Upper lobe of left lung (tissue), 6 donors: ENCODE data around the gene OR1Q1. TPM values are rescaled to one million over a fixed set of nuclear protein-coding genes. Genes with fewer than 3 reads are reported as not detected.

Source experiments
- ATAC-seq, 2 donors: fragments of 200-7000 bp; cut with Tn5 transposase; one replicate each; pipeline ENCODE4 v1.9.1; 2022; ENCODE audit warnings: mild to moderate bottlenecking in 2 of 2, moderate library complexity in 2 of 2; ENCODE audit not compliant: low FRiP score in 2 of 2
- DNase-seq, 2 donors: peaks; one replicate each; pipeline ENCODE4 v3.0.0-alpha.2; 2019 to 2020
- H3K27ac ChIP-seq, 4 donors: fragments of 200-600 bp; sonication (generic); one replicate each; pipeline ENCODE4 v1.5.1; 2016 to 2019
- H3K27me3 ChIP-seq, 4 donors: fragments of 200-600 bp; sonication (generic); one replicate each; pipeline ENCODE4 v1.5.1; 2017 to 2019
- H3K36me3 ChIP-seq, 4 donors: fragments of 200-600 bp; sonication (generic); one replicate each; pipeline ENCODE4 v1.5.1; 2016 to 2019
- H3K4me1 ChIP-seq, 4 donors: fragments of 200-600 bp; sonication (generic); one replicate each; pipeline ENCODE4 v1.5.1; 2018 to 2019
- H3K4me3 ChIP-seq, 4 donors: fragments of 200-600 bp; sonication (generic); one replicate each; pipeline ENCODE4 v1.5.1; 2017 to 2019; ENCODE audit warnings: mild to moderate bottlenecking in 2 of 4, moderate library complexity in 1 of 4
- H3K9me3 ChIP-seq, 4 donors: fragments of 200-600 bp; sonication (generic); one replicate each; pipeline ENCODE4 v1.5.1; 2018 to 2019
- CTCF ChIP-seq, 6 experiments: fragments of 450-650 bp in 4 of 6; fragments of 200-600 bp in 2 of 6; sonication (generic) in 2 of 6; IDR thresholded peaks; one replicate each; pipeline ENCODE4 v1.5.1; 2016 to 2019; ENCODE audit warnings: antibody characterized with exemption in 6 of 6
- EP300 ChIP-seq, 4 donors: sonication (generic); formaldehyde crosslinking; IDR thresholded peaks; one replicate each; pipeline ENCODE4 v1.5.1; 2017; ENCODE audit warnings: antibody characterized with exemption in 4 of 4, control low read depth in 2 of 4
- POLR2A ChIP-seq, 4 donors: fragments of 450-650 bp; IDR thresholded peaks; one replicate each; pipeline ENCODE4 v1.5.1; 2016 to 2017; ENCODE audit warnings: antibody characterized with exemption in 4 of 4, mild to moderate bottlenecking in 2 of 4
- POLR2AphosphoS5 ChIP-seq, 2 donors: sonication (generic); formaldehyde crosslinking; IDR thresholded peaks; one replicate each; pipeline ENCODE4 v1.5.1; 2017; ENCODE audit warnings: antibody characterized with exemption in 2 of 2
- WGBS, 2 donors: methylation state at CpG; one replicate each; pipeline ENCODE4 v1.1.5; 2017 to 2018; 5-methylcytosine and 5-hydroxymethylcytosine counted together
- total RNA-seq, 6 donors: library from RNA; depleted of rRNA in 4 of 6; stranded (reverse); fragments of >200 nt in 4 of 6; gene quantifications; one replicate each; pipeline versions ENCODE4 v1.1.0 to v1.2.1, GENCODE V29; 2016 to 2021
- donor health status: DM: no; HTN: no; CAD: no; lungs with moderate emphysema.
- donor health status: DM: no; HTN: yes; CAD: no; lungs with severe emphysema.

OR1Q1 gene
- total RNA-seq, 6 donors from 2014 or later: 1.1 TPM; not detected in 5

GRCh38 chr9:122656378-122656777, 41.8 kb downstream of the OR1Q1 start:
- DNase-seq (no peak), ATAC-seq (no peak)
- no peak for TF ChIP-seq POLR2AphosphoS5 (IDR thresholded peaks at IDR 0.05)
- TF ChIP-seq CTCF (IDR thresholded peaks at IDR 0.05): no peak
- no peak for TF ChIP-seq EP300 (IDR thresholded peaks at IDR 0.05)
- no peak for TF ChIP-seq POLR2A (IDR thresholded peaks at IDR 0.05)
- Histone ChIP-seq H3K36me3 (no peaks in the 10 kb centered on the region), H3K27ac (no peak overlapping the region), H3K9me3 (no peaks in the 10 kb centered on the region), H3K4me1 (no peaks in the 10 kb centered on the region), H3K27me3 (no peaks in the 10 kb centered on the region), H3K4me3 (no peak overlapping the region)
- 0 to 27% methylated on average over 1 of the region's 1 CpG for WGBS, 2 donors

- Histone ChIP-seq H3K9me3 (no peaks in the 10 kb centered on the region), H3K27ac (no peak within 1 kb of the TSS), H3K36me3 (no peaks in the 10 kb centered on the region), H3K4me1 (no peaks in the 10 kb centered on the region), H3K4me3 (no peak within 1 kb of the TSS), H3K27me3 (no peaks in the 10 kb centered on the region)
- TF ChIP-seq POLR2AphosphoS5 (IDR thresholded peaks at IDR 0.05) (no peak), POLR2A (IDR thresholded peaks at IDR 0.05) (no peak), EP300 (IDR thresholded peaks at IDR 0.05) (no peak), CTCF (IDR thresholded peaks at IDR 0.05) (no peak)
- WGBS, 2 donors: 85 to 92% methylated on average over 3 of the region's 3 CpGs
- DNase-seq: no peak
- ATAC-seq: no peak
Measured at GRCh38 chr9:122657527-122657926, 43.0 kb downstream of the OR1Q1 start, which contains the start of gene OR1B1. TSS of gene OR1B1 (minus strand) at chr9:122657627.

DNA sequence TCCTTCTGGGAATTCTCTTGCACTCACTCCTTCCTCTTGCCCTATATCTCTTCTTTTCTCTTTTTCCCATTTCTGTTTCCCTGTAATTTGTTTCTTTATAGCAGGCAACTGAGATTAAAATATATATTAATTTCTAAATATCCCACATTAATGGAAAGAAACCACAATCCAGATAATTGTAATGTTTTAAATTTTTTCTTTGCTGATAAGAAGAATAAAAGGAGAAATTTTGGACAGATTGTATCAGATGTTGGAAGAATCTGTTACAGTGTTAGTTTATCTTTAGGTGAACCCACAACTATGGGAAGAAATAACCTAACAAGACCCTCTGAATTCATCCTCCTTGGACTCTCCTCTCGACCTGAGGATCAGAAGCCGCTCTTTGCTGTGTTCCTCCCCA, 46.9 kb downstream of the OR1Q1 start, which contains the start of gene OR1L1:
Gene OR1L1 (plus strand): TSS at position 301 of the 400 bp plus-strand sequence. CDS start 0 bp downstream, at position 301.
- no peaks in the 10 kb centered on the region for H3K27me3 ChIP-seq
- WGBS, 2 donors: 32 to 48% methylated on average over 2 of the region's 2 CpGs
- H3K9me3 ChIP-seq: peaks cover 0 to 2% (median 0%) of the 10 kb centered on the region in 4 donors
- H3K4me3 ChIP-seq: no peak within 1 kb of the TSS
- ATAC-seq (no peak), DNase-seq (no peak)
- no peak within 1 kb of the TSS for H3K27ac ChIP-seq
- no peaks in the 10 kb centered on the region for H3K4me1 ChIP-seq
- no peak for TF ChIP-seq EP300 (IDR thresholded peaks at IDR 0.05)
- no peak for TF ChIP-seq POLR2AphosphoS5 (IDR thresholded peaks at IDR 0.05)
- no peak for TF ChIP-seq CTCF (IDR thresholded peaks at IDR 0.05)
- TF ChIP-seq POLR2A (IDR thresholded peaks at IDR 0.05): no peak
- H3K36me3 ChIP-seq: no peaks in the 10 kb centered on the region

Other genes starting within 250 kb of the OR1Q1 start
- 10 to 100 TPM in 2 of 6 donors, 1 to 10 TPM in 4; 5.0 to 21.4 (median 8.5) TPM for gene PTGS1, start 243.7 kb upstream of the OR1Q1 start, total RNA-seq
- not detected for gene OR1J1, start 136.8 kb upstream of the OR1Q1 start, total RNA-seq
- gene OR1J2, start 103.9 kb upstream of the OR1Q1 start, total RNA-seq: under 1 TPM in 1 of 6 donors, not detected in 5; 0.61 TPM
- not detected for gene OR1J4, start 95.6 kb upstream of the OR1Q1 start, total RNA-seq
- not detected for gene OR1N1, start 87.4 kb upstream of the OR1Q1 start, total RNA-seq
- not detected for gene OR1N2, start 61.6 kb upstream of the OR1Q1 start, total RNA-seq
- under 1 TPM in 3 of 6 donors, not detected in 3; 0.17 to 0.76 (median 0.31) TPM for gene OR1L8, start 31.4 kb upstream of the OR1Q1 start, total RNA-seq
- gene OR1B1, start 42.9 kb downstream of the OR1Q1 start, total RNA-seq: under 1 TPM in 2 of 6 donors, not detected in 4; 0.23 to 0.55 TPM
- gene OR1L1, start 47.0 kb downstream of the OR1Q1 start, total RNA-seq: not detected
- gene OR1L3, start 60.4 kb downstream of the OR1Q1 start, total RNA-seq: not detected
- gene OR1L4, start 109.3 kb downstream of the OR1Q1 start, total RNA-seq: not detected
- not detected for gene OR1L6, start 127.6 kb downstream of the OR1Q1 start, total RNA-seq
- not detected for gene OR5C1, start 174.2 kb downstream of the OR1Q1 start, total RNA-seq
- gene OR1K1, start 185.4 kb downstream of the OR1Q1 start, total RNA-seq: not detected
- 10 to 100 TPM; 18.3 to 34.3 (median 25.2) TPM for gene PDCL, start 213.8 kb downstream of the OR1Q1 start, total RNA-seq